ENCODE measurements around the gene GINS2. TPM values are rescaled to one million over a fixed set of nuclear protein-coding genes. Genes with fewer than 3 reads are reported as not detected.

The GINS2 gene
- total RNA-seq, 1 experiment from 2014 or later, result 52.7 TPM

DNA sequence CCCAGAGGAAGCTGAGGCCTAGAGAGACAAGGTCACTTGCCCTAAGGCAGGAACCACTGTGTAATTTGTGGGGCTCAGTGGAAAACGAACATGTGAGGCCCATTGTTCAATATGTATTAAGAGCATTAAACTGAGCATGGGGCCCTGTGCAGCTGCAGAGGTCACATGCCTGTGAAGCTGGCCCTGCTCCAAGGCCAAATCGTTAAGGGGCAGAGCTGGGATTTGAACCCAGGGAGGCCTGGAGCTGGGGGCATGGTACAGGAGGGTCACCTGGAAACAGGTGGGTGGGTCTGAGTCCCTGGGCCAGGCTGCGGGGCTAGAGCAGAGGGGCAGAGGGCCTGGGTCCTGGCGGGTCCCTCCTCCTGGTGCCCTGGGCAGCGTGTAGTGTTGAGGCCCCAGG is 42.4 kb upstream of the GINS2 start:
- H3K14ac ChIP-seq (ENCODE audit: insufficient read depth, low read length), result no peak overlapping the region
- H3K79me2 ChIP-seq (ENCODE audit: insufficient read depth, low read length), result no peaks in the 10 kb centered on the region
- no peak overlapping the region for H4K8ac ChIP-seq (replicated peaks; ENCODE audit: insufficient read length, low read depth, low read length)
- H3K56ac ChIP-seq (ENCODE audit: insufficient read length, low read depth, low read length), result no peak overlapping the region
- no peaks in the 10 kb centered on the region for H3K23me2 ChIP-seq (ENCODE audit: insufficient read length, low read depth, low read length, poor library complexity, severe bottlenecking)
- Mint-ChIP-seq H3K4me1 (peaks cover 22 to 31% of the 10 kb centered on the region in 2 experiments), H3K9me3 (no peaks in the 10 kb centered on the region; a peak in 1 of 5 replicates), H3K27me3 (ENCODE audit: low read depth) (peaks cover 3% of the 10 kb centered on the region; the same call in 1 of the 2 replicates), H3K27ac (no peak overlapping the region), H3K4me3 (no peak overlapping the region), H3K36me3 (ENCODE audit: insufficient read depth in 1 of 3, low read depth in 3 of 3) (no peaks in the 10 kb centered on the region)
- no peak overlapping the region for H2AFZ ChIP-seq (ENCODE audit: low read length)
- H3K27me3 ChIP-seq (ENCODE audit: insufficient read depth, low read length), result no peaks in the 10 kb centered on the region
- no peak overlapping the region for H4K5ac ChIP-seq (ENCODE audit: insufficient read length, low read depth, low read length)
- H3K23ac ChIP-seq (ENCODE audit: insufficient read length, low read depth, low read length), result no peak overlapping the region
- no peak overlapping the region for H2BK120ac ChIP-seq (ENCODE audit: low read depth, low read length, poor library complexity, severe bottlenecking)
- no peak overlapping the region for H3T11ph ChIP-seq (ENCODE audit: low read length)
- TF ChIP-seq, protein P1, sequence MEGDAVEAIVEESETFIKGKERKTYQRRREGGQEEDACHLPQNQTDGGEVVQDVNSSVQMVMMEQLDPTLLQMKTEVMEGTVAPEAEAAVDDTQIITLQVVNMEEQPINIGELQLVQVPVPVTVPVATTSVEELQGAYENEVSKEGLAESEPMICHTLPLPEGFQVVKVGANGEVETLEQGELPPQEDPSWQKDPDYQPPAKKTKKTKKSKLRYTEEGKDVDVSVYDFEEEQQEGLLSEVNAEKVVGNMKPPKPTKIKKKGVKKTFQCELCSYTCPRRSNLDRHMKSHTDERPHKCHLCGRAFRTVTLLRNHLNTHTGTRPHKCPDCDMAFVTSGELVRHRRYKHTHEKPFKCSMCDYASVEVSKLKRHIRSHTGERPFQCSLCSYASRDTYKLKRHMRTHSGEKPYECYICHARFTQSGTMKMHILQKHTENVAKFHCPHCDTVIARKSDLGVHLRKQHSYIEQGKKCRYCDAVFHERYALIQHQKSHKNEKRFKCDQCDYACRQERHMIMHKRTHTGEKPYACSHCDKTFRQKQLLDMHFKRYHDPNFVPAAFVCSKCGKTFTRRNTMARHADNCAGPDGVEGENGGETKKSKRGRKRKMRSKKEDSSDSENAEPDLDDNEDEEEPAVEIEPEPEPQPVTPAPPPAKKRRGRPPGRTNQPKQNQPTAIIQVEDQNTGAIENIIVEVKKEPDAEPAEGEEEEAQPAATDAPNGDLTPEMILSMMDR (conservative IDR thresholded peaks at IDR 0.05), result no peak
- H4K91ac ChIP-seq (ENCODE audit: insufficient read length, low read depth, low read length), result no peak overlapping the region
- H2BK12ac ChIP-seq (ENCODE audit: insufficient read length, low read depth, low read length), result no peak overlapping the region
- no peak overlapping the region for H3K4me2 ChIP-seq (ENCODE audit: insufficient read depth, insufficient read length, low read length)
- no peaks in the 10 kb centered on the region for H3K9me3 ChIP-seq (ENCODE audit: control insufficient read depth, low read depth, low read length)
- no peak overlapping the region for H2BK15ac ChIP-seq (ENCODE audit: low read depth, low read length)
- no peaks in the 10 kb centered on the region for H3K79me1 ChIP-seq (ENCODE audit: insufficient read depth, low read depth, low read length, poor library complexity, severe bottlenecking)
- no peak overlapping the region for H3K9ac ChIP-seq (ENCODE audit: extremely low read depth, insufficient read length, low read length)
- no peaks in the 10 kb centered on the region for H4K20me1 ChIP-seq (ENCODE audit: control insufficient read depth, insufficient read depth, insufficient read length)
- H3K4ac ChIP-seq (ENCODE audit: low read depth, low read length), result no peak overlapping the region
- no peak overlapping the region for H2AK5ac ChIP-seq (ENCODE audit: insufficient read length, low read length)
- no peak for DNase-seq
- no peaks in the 10 kb centered on the region; the same call in 1 of the 2 replicates for H3K4me1 ChIP-seq (ENCODE audit: insufficient read depth, low read length)
- H2BK20ac ChIP-seq (ENCODE audit: low read depth, low read length, poor library complexity, severe bottlenecking), result no peak overlapping the region
- H2BK5ac ChIP-seq (ENCODE audit: insufficient read length, low read length), result no peak overlapping the region
- WGBS (ENCODE audit: extremely low coverage, insufficient read length, low lambda C conversion rate), result no CpG with 5 or more reads among the region's 5 CpGs
- H3K18ac ChIP-seq (ENCODE audit: insufficient read length, low read depth, low read length), result no peak overlapping the region
- H3K27ac ChIP-seq (ENCODE audit: insufficient read length, low read depth, low read length), result no peak overlapping the region
